GM19467 (cell line): Measurements from ENCODE around the gene SPTSSA.
A peak's percentile ranks its signal among the peaks of the same experiment; 100 is the strongest.

Experiments used
- ATAC-seq: cut with Tn5 transposase; IDR thresholded peaks from one replicate; pipeline ENCODE4 v1.9.1; 2021; ENCODE audit warnings: mild to moderate bottlenecking, moderate library complexity; ENCODE audit not compliant: unreplicated experiment

SPTSSA gene

GRCh38 chr14:34472706-34473279 lies 10.8 kb upstream of the SPTSSA start:
- no peak for ATAC-seq

DNA sequence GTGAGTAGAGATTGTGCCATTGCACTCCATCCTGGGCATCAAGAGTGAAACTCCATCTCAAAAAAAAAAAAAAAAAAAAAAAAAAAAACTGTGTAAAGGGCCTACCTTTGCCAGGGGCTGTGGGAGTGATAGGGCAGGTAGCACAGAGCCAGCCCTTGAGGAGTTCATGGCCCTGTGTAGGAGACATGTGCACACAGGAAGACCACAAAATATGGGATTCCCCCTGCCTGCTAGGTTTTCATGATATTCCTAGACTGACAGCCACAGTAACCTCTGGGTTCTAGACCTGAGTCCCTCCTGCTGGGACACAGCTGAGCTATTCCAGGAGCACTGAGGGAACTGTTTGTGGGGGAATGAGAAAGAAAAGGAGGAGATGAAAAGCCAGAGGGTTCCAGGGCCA lies 8.3 kb upstream of the SPTSSA start:
- no peak for ATAC-seq

DNA sequence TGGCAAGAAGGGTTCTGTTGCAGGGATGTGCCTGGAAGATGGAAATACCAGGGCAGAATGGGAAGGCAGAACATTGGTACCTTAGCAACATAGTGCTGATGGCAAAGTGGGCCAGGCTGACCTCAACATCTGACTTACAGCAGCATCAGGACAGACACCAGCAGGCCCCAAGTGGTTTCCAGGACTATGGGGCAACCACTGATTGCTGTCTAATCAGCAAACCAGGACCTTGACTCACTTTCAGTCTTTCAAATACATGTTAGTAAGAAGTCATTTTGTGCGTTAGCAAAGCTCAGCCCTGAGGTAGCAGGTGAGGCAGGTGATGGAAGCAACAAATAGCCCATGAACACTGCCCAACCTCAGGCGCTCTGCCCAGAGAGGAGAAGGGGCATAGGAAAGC lies 4.7 kb upstream of the SPTSSA start:
- no peak for ATAC-seq

DNA sequence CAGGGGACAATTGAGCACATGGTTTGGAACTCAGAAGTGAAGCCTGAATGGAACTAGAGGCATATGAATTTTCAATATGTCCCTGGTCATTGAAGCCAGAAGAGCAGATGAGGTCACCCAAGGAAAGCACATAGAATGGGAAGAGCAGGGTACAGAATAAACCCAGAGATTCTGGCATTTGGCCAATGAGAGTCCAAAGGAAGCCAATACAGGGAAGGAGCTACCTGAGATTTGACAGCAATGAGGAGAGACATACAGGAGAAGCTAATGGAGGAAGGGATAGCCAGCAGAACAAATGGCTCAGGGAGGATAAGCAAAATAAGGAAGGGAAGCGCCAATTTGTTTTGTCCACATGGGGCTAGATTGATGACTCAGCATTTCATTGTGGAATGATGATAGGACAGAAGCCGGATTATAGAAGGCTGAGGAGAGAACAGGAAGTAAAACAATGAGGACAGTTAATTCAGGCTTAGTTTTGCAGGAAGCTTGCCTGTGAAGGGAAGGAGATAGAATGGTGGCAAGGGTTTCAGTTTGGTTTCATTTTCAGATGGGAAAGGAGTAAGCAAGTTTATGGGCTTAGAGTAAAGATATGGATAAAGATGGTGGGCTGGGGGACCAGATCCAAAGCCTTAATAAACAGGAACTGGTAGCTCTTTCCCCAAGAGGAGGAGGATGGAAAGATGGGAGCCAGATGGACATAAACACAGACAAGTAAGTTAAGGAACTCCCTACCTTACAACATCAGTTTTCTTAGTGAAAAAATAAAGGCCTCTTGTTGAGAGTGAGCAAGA lies 3.2 kb upstream of the SPTSSA start:
- no peak for ATAC-seq

DNA sequence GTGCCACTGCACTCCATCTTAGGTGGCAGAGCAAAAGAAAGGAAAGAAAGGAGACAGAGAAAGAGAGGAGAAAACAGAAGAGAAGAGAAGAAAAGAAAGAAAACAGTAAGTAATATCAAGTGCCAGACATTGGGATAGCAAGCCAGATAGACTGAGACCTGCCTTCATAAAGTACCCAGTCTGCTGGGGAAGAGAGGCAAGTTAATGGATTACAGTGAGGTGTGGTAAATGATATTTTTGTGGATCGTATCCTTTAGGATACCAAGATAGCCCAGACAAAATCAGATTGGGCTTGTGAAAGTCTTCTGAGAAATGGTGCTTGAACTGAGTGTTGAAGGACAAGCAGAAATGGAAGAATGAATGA lies 1.5 kb upstream of the SPTSSA start:
- no peak for ATAC-seq

DNA sequence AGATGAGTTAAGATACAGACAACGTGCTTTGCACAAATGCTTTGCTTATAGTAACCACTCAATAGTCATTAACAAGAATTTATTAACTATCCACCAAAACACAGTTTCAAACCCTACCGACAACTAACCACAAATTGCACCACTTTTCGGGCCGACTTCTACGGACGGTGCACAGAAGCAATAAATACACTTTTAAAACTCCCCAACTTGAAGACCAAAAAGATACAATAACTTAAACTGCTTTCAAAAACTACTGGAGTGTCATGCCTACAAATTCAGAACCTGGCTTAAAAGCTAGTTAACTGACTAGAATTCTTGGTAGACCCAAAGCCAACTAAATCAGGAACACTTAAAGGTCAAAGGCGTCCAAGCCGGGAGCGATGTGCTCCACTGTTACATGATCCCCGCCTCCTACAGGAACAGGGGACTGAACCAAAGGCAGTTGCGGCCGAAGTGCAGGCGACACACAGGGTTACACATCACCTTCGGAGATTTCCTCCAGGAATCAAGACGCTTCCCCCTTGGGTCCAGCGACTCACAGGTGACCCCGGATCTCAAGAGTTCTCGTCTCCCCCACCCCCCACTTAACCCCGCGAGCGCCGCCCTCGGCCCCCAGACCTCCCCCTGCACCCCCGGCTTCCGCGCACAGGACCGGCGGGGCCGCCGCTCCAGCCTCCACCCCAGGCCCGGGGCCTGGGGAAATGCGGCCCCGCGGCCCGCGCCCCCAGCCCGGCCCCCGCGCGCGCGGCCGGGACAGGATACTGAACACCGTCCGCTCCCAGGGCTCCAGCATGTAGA lies 507 bp downstream of the SPTSSA start:
- ATAC-seq = peak; percentile 41

DNA sequence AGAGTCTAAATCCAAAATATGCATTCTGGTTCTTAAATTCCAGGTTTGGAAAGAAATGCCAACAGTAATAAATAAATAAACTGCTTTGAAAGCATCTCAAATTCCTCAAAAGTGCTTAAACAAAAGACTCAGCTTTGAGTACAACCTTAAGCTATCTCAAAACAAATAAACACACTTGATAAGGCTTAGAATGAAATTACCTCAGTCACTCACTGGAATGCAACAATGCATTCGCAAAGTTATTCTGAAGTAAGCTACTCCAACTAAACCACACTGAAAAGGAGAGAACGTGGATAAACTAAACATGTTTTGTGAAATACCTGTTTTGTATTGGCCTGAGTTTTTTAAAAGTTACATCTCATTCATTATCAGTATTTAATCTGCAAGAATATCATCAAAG lies 1.2 kb downstream of the SPTSSA start:
- ATAC-seq = no peak

- no peak for ATAC-seq
Observed at GRCh38 chr14:34460295-34460694, 1.7 kb downstream of the SPTSSA start.

DNA sequence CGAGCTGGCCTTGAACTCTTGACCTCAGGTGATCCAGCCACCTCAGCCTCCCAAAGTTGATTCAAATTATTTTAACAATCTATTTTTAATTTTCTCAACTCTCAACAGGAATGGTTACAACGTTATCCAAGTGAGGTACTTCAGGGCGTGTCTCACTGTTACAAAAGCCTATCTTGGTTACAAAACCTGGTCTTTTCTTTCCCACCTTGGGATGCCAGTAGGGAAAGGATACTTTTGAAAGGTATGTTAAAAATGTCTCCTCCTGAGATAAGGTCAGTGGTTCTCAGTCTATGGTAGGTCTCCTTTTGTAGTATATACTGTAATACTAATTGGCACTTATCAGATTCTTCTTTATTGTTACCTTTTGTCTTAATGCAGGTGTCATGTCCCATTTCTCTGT lies 4.9 kb downstream of the SPTSSA start:
- ATAC-seq = no peak

- ATAC-seq = no peak
Observed at GRCh38 chr14:34453226-34453625, 8.8 kb downstream of the SPTSSA start.

DNA sequence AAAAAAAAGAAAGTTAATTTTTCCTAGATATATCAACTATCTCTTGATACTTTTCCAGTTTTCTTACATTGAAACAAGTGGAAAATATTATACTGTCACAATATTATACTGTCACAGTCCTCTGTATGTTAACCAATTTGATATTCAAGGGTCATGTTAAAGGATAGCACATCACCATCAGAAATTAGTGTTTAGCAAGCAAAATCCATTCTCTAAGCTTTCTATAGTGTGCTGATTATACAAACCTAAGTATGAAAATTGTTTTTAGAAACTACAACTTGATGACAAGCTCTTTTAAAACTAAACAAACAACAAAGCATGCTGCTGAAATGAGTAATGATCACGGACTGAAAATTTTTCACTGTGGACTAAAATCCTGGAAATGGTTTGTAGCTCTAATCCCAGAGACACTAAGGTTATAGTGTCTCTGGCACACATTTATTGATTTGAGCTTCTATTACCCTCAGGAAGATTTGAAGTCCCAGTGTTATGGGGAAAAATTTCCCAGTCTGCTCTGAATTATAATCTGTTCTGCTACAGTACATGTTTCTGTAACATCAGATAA lies 9.7 kb downstream of the SPTSSA start:
- no peak for ATAC-seq

- no peak for ATAC-seq
Observed at GRCh38 chr14:34450958-34451357, 11.1 kb downstream of the SPTSSA start.

GRCh38 chr14:34450542-34450915 lies 11.5 kb downstream of the SPTSSA start:
- no peak for ATAC-seq

DNA sequence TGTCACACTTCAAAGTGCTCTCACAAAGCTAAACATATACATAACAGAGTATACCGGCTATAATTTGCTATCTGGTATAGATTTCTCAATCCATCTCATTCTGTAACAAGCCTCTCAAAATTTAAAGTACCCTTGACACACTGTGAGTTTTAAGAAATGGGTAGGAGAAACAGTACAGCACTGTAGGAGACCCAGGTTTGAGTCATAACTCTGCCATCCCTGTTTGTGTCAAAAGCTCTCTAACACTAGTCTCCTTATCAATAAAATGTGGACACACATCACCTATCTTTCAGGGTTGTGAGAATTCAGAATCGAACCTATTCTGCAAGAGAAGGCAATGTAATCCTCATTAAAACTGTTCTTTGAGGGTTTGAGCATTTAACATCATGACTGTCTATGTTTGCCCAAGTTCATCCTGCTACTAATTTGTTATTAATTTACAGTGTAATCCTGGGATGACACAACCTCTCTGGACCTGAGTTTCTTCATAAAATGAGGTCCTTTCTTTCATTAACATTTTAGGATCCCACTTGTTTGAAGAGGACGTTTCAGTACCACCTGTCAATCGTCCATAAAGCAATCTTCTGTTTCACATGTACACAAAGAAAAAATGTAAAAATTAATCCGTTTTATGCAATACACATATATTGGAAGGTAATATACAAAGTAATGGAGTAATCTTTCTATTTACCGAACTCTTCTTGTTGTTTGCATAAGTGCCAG lies 12.1 kb downstream of the SPTSSA start:
- ATAC-seq = no peak

DNA sequence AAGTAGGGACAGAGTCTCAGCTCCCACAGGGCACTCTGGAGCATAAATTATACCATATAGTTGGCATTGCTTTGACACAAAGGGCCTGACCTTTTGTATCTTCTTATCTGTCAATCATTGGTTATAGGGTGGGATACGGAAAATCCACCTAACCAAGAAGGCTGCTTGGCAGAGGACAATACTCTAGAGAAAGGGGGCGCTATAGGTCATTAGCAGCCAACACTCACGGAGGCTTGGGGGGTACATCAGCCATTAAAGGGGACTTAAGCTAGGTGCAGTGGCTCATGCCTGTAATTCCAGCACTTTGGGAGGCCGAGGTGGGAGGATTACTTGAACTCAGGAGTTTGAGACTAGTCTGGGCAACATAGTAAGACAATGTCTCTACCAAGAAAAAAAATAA lies 22.9 kb downstream of the SPTSSA start:
- no peak for ATAC-seq

DNA sequence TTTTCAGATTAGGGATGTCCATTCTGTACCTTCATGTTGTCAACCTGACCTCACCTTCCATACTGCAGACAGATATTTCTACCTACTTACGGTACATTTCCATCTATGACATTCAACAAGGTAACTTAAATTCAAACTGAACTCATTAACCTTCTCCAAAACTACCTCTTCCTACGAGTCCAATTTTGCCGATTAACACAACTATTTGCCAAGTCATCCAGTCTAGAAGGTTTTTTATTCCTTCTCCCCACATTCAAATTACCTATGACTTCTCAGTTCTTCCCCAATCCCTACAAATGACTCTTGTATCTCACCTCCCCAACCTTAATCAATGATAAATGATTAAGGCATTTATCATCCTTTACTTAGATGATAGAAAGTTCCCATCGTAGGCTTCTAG lies 23.6 kb downstream of the SPTSSA start:
- ATAC-seq = no peak

DNA sequence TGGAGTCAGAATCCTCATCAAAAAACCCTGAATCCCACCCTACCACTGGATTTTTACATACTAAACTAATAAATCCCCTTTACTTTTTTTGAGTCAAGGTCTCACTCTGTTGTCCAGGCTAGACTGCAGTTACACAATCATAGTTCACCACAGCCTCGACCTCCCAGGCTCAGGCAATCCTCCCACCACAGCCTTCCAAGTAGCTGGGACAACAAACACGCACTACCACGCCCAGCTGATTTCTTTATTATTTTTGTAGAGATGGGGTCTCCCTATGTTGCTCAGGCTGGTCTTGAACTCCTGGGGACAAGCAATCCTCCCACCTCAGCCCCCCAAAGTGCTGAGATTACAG lies 24.3 kb downstream of the SPTSSA start:
- no peak for ATAC-seq

GRCh38 chr14:34436960-34437728 lies 24.9 kb downstream of the SPTSSA start:
- ATAC-seq = no peak

GRCh38 chr14:34436118-34436905 lies 25.7 kb downstream of the SPTSSA start:
- no peak for ATAC-seq

GRCh38 chr14:34433957-34434356 lies 28.1 kb downstream of the SPTSSA start:
- ATAC-seq = no peak
